ENCODE results near the gene TMEM258. TPM values are rescaled to one million over a fixed set of nuclear protein-coding genes. Genes with fewer than 3 reads are reported as not detected.

Gene TMEM258
- total and polyA plus RNA-seq, 10 of the 15 experiments (the other 5 are each of a cell fraction or from before 2014, with no cell fraction given) = 160 to 840 (median 326) TPM

- peak; percentile 23 for ATAC-seq
- RAD21 ChIA-PET (ENCODE audit: unreplicated experiment) = interaction anchor here (1.0 to 1.5 kb wide), 4 partner anchors 23 to 36 kb away, joined by 4 to 7 read pairs (median 4); no protein-coding TSS in a partner anchor
- POLR2A ChIA-PET = interaction anchor here (1.2 to 8.0 kb wide), 3 partner anchors 14 to 63 kb away, joined by 3 to 60 read pairs (median 6); partner anchors contain the start of genes FEN1 and TMEM258
- WGBS (ENCODE audit: insufficient coverage, insufficient replicate concordance, low lambda C conversion rate, missing lambda C conversion rate) = 0% methylated on average over 7 of the region's 93 CpGs
- Histone ChIP-seq H3K4me2 (ENCODE audit: control insufficient read depth, insufficient read depth) (peak within 1 kb of the TSS; percentile 22; the same call in 1 of the 2 replicates), H3K27me3 (replicated peaks in 1 of 2; ENCODE audit: control insufficient read depth in 2 of 2, insufficient read depth in 2 of 2, low read length in 1 of 2) (peaks cover 0 to 4% of the 10 kb centered on the region in 2 experiments; a peak in 1 of 4 replicates), H3K4me3 (no peak within 1 kb of the TSS), H3K36me3 (ENCODE audit: control insufficient read depth in 2 of 2, insufficient read depth in 2 of 2, low read length in 1 of 2) (no peaks in the 10 kb centered on the region), H3K9ac (ENCODE audit: control insufficient read depth, insufficient read depth, low read length) (no peak within 1 kb of the TSS), H3K79me2 (ENCODE audit: control insufficient read depth, insufficient read depth, low read length) (no peaks in the 10 kb centered on the region), H3K9me3 (replicated peaks; ENCODE audit: control insufficient read depth, insufficient read depth, low read length) (no peaks in the 10 kb centered on the region), H3K27ac (ENCODE audit: control insufficient read depth, insufficient read depth) (no peak within 1 kb of the TSS), H3K4me1 (ENCODE audit: control insufficient read depth, insufficient read depth, low read length) (peaks cover 8% of the 10 kb centered on the region), H4K20me1 (ENCODE audit: control insufficient read depth, insufficient read depth) (no peaks in the 10 kb centered on the region), H2AFZ (ENCODE audit: control insufficient read depth, low read depth, low read length) (peak within 1 kb of the TSS; percentile 33)
- SMC1A ChIA-PET (ENCODE audit: uncharacterized antibody, unreplicated experiment) = interaction anchor here (1.4 to 6.5 kb wide), 3 partner anchors 24 to 37 kb away, joined by 8 to 91 read pairs (median 15); partner anchors contain the start of genes FEN1 and TMEM258
- DNase-seq (ENCODE audit: low read depth, low spot score) = no peak
- FAIRE-seq = no peak
- in situ Hi-C loops (cut with MboI) (no loop called here), intact Hi-C loops (cut with micrococcal nuclease; ENCODE audit: unreplicated experiment) (no loop called here)
- BruUV-seq (replicated peaks) = no TSS peak
- CTCF ChIA-PET = interaction anchor here (0.7 to 7.0 kb wide), 11 partner anchors 13 to 357 kb away, joined by 3 to 200 read pairs (median 4); partner anchors contain the start of genes FEN1 and TMEM258
- no peak for TF ChIP-seq PAX8 (IDR thresholded peaks at IDR 0.05)
- TF ChIP-seq HDAC2 (IDR thresholded peaks at IDR 0.05) = no peak
- no peak for TF ChIP-seq EGR1 (IDR thresholded peaks at IDR 0.05; ENCODE audit: borderline replicate concordance in 1 of 2, low read depth in 2 of 2, low read length in 2 of 2)
- no peak for TF ChIP-seq CHD4 (IDR thresholded peaks at IDR 0.05)
- peak; percentile 73 for TF ChIP-seq GATAD2B (conservative IDR thresholded peaks at IDR 0.05; ENCODE audit: low read depth)
- TF ChIP-seq KAT2A (conservative IDR thresholded peaks at IDR 0.05; ENCODE audit: control insufficient read depth, low read depth, low read length) = no peak
- no peak for TF ChIP-seq PRDM15 (CRISPR knock-in tag; IDR thresholded peaks at IDR 0.05)
- peak; percentile 28 to 72 (median 59); a peak in 4 of 6 replicates for TF ChIP-seq CTCF (IDR thresholded peaks at IDR 0.05 in 2 of 3, conservative IDR thresholded peaks at IDR 0.05 in 1 of 3; ENCODE audit: control insufficient read depth in 2 of 3, extremely low read depth in 1 of 3, insufficient read depth in 1 of 3, low read depth in 3 of 3, low read length in 3 of 3)
- TF ChIP-seq HSF1 (IDR thresholded peaks at IDR 0.05; ENCODE audit: low read depth, low read length) = no peak
- TF ChIP-seq ZNF217 (IDR thresholded peaks at IDR 0.05) = no peak
- no peak for TF ChIP-seq USF1 (IDR thresholded peaks at IDR 0.05; ENCODE audit: borderline replicate concordance, extremely low read length, insufficient read depth, low read depth, low read length)
- no peak for TF ChIP-seq ZBED1 (IDR thresholded peaks at IDR 0.05; ENCODE audit: borderline replicate concordance)
- no peak for TF ChIP-seq JUNB (IDR thresholded peaks at IDR 0.05)
- TF ChIP-seq POLR2A (IDR thresholded peaks at IDR 0.05; ENCODE audit: low read depth, low read length) = no peak
Measured at GRCh38 chr11:61752117-61752924, 40.1 kb downstream of the TMEM258 start, which contains the start of gene MYRF. MYRF (plus strand) TSS chr11:61752636; CDS start chr11:61752745, 109 bp downstream.

Measured in GM12878 (cell line).